ENCODE measurements around the gene CRYBG2. TPM values are rescaled to one million over a fixed set of nuclear protein-coding genes. Genes with fewer than 3 reads are reported as not detected.
"Not testable (repeated sequence)": the region's sequence is repeated elsewhere in the genome, so short reads cannot be mapped to it uniquely, and the experiment has no call there.

The CRYBG2 gene, protein sequence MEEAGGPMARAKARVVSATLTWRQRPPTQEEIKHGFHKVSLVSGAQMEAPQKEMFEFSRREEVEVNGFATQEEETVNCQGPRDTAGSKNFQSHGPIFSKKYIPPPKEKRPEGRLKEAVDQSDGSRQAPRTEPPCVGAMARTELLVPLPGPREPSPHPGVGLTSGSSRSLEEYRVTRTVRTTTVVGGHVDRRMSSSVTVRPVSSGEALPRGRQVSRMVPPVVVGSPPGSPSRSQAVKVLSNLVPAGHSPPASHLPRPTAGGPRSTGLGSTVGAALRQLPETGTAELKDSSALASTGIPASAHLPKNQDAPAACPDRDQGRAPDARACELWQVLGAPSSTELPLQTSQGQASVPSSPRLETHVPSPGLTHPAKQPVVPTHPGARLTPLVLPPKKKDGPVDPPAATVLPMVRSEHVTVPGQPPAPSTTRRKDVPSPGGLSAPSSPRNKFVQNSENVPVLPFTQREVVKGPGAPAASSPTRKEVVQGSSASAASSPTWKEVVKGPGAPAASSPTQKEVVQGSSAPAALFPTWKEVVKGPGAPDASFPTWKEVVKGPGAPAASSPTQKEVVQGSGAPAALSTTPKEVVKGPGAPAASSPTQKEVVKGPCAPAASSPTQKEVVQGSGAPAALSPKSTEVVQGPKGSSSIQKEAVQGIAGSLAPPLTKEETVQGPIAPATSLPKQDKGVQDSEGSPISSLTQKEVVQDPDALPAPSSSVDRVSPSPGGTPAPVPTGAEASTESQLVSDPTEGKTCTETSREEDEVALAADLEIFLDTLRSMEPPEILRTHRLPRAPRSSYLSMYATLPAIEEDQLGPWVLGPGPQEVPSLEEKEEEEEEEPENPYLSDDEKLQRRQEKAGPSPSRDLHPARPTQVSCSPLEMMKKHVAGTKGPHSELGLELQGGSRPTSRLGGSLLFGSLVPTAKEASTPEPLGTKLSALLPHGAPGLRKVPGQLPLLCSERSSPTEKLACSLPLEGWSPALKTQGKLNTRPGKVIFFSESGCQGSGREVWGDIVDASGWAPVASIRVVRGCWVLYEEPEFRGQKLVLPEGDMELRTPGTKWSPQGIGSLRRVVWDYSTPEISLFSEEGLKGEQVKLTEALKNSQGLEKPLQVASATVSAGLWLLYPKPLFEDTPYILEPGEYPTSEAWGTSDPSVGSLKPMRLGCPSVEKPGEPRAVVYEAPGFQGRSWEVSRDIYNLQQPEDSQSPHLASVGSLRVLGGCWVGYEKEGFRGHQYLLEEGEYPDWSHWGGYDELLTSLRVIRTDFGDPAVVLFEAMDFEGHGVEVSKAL (N-terminal part only)
- 25.5 TPM for total RNA-seq

GRCh38 chr1:26353976-26354820 lies at the start of gene CRYBG2:
Gene CRYBG2 (minus strand): TSS chr1:26354130. CDS start chr1:26346657, 7,473 bp downstream.
- peak; percentile 80 for DNase-seq (ENCODE audit: low spot score)

- DNase-seq (ENCODE audit: low spot score), result no peak
Measured at GRCh38 chr1:26403656-26404055, 49.7 kb upstream of the CRYBG2 start.

GRCh38 chr1:26401891-26402290 lies 48.0 kb upstream of the CRYBG2 start:
- no peak for DNase-seq (ENCODE audit: low spot score)

GRCh38 chr1:26399034-26399433 lies 45.1 kb upstream of the CRYBG2 start:
- no peak for DNase-seq (ENCODE audit: low spot score)

DNA sequence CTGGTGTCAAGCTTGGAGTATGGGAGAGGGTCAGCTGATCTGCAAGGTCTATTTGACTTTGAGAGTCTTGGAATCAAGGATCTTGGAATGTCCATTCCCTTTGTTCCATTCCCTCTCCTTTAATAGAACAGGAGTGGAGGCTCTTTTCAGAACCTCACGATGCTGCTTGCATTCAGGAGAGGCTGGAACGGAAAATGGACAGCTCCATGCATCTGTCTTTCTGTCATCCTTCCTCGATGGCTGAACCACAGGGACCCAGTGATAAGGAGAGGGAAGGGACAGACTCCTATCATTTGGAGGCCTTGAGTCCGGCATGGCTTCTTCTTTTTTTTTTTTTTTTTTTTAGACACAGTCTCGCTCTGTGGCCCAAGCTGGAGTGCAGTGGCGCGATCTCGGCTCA lies 41.8 kb upstream of the CRYBG2 start:
- no peak for DNase-seq (ENCODE audit: low spot score)

DNA sequence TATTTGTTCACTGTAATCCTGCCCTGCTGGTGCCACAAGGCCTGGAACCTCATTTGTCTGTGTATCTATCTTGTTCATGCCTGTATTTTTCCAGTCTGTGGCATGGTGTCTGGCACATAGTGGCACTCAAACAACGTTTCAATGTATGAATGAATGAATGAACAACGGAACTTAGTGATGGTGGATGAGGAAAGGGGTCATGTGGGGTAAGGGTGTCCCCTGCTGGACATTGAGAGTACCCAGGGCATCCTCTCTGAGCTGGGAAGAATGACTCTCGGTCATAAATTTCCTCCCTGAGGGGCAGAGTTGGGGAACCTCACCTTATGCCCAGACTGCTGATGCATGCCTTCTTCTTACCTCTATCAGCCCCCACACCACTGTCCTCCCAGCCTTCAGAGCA lies 37.5 kb upstream of the CRYBG2 start:
- no peak for DNase-seq (ENCODE audit: low spot score)

GRCh38 chr1:26389604-26390247 lies 35.8 kb upstream of the CRYBG2 start:
- DNase-seq (ENCODE audit: low spot score), result no peak

DNA sequence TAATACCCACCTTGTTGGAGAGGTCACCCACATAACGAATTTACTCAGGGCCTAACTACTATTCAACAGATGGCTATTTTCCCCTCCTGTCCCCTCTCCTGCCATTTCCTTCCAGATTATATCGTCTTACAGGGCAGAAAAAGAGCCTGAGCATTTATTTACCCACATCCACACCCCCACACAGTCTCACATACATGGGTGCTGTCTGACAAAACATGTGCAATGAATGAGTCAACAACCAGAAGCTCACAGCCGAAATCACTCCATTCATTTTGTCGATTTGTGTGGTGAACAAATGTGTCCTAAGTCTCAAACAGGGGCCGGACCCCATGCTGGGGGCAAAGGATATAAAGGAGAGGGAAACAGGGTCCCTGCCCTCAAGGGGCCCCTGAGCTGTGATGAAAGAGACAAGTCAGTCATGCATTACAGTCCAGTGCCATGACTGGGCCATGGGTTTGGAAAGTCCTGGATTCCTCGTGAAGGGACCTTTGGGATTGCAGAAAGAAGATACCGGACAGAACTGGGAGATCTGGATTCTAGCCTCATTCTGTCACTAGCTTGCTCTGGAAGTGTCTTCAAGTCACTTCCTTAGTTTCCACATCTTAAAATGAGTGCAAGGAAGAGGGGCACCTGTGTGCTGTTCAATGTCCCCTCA lies 35.0 kb upstream of the CRYBG2 start:
- no peak for DNase-seq (ENCODE audit: low spot score)

DNA sequence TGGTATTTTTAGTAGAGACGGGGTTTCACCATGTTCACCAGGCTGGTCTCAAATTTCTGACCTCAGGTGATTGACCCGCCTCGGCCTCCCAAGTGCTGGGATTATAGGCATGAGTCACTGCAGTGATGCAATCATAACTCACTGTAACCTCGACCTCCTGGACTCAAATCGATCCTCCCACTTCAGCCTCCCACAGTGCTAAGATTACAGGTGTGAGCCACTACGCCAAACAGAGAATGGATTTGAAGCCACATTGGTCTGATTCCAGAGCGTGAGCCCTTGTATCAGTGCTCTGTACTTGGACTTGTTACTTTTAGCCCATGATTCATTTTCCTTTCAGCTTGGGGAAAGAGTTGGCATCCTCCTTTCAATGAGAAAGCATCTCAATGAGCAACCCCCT lies 33.5 kb upstream of the CRYBG2 start:
- DNase-seq (ENCODE audit: low spot score), result no peak

DNA sequence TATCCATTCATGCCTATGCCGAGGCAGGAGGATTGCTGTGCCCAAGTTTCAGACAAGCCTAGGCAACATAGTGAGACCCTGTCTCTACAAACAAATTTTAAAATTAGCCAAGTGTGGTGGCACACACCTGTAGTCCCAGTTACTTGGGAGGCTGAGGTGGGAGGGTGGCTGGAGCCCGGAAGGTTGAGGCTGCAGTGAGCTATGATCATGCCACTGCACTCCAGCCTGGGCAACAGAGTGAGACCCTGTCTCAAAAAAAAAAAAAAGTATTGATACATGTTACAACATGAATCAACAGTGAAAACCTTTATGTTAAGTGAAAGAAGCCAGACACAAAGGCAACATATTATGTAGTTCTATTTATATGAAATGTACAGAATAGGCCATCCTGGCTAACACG lies 31.1 kb upstream of the CRYBG2 start:
- not testable (repeated sequence) for DNase-seq (ENCODE audit: low spot score)

- DNase-seq (ENCODE audit: low spot score), result no peak
Measured at GRCh38 chr1:26384076-26384475, 30.1 kb upstream of the CRYBG2 start.

DNA sequence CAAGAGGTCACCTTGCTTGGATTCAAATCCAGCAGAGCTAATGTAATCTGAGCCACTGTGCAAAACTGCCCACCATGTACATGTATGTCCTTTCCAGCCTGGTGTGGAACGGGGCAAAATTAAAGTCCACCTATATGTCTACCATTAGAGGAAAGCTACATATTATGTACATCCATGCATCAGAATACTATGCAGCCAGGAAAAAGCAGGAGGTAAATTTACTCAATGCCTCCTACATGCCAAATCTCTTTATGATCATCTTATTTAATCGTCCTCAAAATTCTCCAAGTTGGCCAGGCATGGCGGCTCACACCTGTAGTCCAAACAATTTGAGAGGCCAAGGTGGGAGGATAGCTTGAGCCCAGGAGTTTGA lies 24.9 kb upstream of the CRYBG2 start:
- DNase-seq (ENCODE audit: low spot score), result no peak

DNA sequence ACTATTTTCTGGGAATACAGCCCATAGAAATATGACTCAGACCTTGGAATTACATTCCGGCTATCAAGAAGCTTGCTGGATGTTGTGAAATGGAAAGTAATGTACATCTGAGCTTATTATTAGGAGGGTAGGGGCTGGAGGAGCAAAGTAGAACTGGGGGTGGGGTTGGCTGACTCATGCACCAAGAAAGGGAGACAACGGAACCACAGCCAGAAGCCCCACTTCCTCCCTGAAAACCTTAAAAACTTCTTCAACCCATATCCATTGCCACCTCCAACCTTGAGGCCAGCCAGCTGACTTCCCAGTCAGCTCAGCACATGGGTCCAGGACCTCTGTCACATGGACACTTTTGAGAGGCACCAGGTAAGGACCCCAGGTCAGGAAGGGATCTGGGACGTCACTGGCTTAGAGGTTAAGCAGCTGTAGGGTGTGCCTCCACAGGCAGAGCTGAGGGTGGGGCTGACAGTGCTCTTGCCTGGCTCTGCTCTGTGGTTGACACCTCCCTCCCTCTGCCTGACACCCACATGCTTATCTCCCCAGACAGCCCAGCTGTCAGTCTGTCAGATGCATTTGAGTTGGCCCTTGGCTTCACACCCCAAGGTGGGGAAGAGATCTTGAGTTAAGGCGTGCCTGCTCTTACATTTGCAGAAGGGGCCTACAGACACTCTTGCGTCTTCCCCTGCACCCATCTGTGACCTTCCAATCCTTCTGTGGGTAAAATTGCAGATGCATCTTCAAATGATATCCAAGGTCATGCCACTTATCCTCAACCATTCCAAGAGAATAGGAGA lies 24.4 kb upstream of the CRYBG2 start:
- no peak for DNase-seq (ENCODE audit: low spot score)

DNA sequence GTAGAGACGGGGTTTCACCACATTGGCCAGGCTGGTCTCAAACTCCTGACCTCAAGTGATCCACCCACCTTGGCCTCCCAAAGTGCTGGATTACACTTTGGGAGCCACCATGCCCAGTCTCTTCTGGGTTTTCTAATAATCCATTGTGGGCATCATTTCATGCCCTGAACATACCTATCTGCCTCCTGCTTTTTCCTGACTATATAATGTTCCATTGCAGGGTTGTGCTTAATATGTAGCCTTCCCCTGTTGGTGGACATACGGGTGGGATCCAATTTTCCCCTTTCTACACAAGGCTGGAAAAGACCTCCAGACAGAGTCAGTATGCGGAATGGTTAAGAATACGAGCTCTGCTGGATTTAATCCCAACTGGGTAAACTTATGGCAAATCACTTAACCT lies 22.1 kb upstream of the CRYBG2 start:
- no peak for DNase-seq (ENCODE audit: low spot score)

- no peak for DNase-seq (ENCODE audit: low spot score)
Measured at GRCh38 chr1:26375081-26375480, 21.2 kb upstream of the CRYBG2 start.

GRCh38 chr1:26374361-26374760 lies 20.4 kb upstream of the CRYBG2 start:
- not testable (repeated sequence) for DNase-seq (ENCODE audit: low spot score)

GRCh38 chr1:26373789-26374188 lies 19.9 kb upstream of the CRYBG2 start:
- DNase-seq (ENCODE audit: low spot score), result no peak

DNA sequence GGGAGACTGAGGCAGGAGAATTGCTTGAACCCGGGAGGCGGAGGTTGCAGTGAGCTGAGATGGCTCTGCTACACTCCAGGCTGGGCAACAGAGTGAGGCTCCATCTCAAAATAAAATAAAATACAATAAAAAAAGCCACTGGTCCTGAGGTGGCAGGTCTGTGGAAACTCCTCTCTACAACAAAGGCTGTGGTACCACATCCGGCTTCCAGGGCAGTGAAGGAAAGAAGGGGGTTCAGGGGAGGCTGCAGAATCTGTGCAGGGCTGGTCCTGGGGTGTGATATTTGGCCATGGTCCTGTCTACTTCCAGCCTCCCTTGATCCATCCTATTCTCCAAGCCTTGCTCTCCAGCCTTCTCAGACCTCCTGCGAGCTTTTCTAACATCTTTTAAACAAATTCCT lies 19.4 kb upstream of the CRYBG2 start:
- no peak for DNase-seq (ENCODE audit: low spot score)

GRCh38 chr1:26372611-26373010 lies 18.7 kb upstream of the CRYBG2 start, which contains the start of gene ZNF683:
Gene ZNF683 (minus strand): TSS chr1:26372750. CDS start chr1:26368571, 4,179 bp downstream.
- not testable (repeated sequence) for DNase-seq (ENCODE audit: low spot score)

Measured in mucosa of gallbladder (tissue), 1 donor.